GM12878 (cell line): ENCODE data around the gene REXO1. TPM values are rescaled to one million over a fixed set of nuclear protein-coding genes. Genes with fewer than 3 reads are reported as not detected.

Source experiments
- ATAC-seq: fragments of 200-7000 bp; cut with Tn5 transposase; 3 replicates; pipeline ENCODE4 v1.9.1; 2020; ENCODE audit warnings: mild to moderate bottlenecking, moderate library complexity
- BruUV-seq: library from RNA; stranded (reverse); fragments of 400-500 nt; replicated peaks from 2 replicates; lab custom pipeline; 2021; lab: Mats Ljungman, UMichigan
- CTCF ChIA-PET: fragments of 300-600 bp; sonication (Branson Sonifier 250); formaldehyde crosslinking; extraction: SDS; loops from one replicate; lab custom pipeline; 2021; ENCODE audit warnings: inconsistent platforms; lab: Yijun Ruan, JAX
- POLR2A ChIA-PET: fragments of 350-600 bp; formaldehyde crosslinking; extraction: SDS; loops from one replicate; lab custom pipeline; 2021; ENCODE audit warnings: inconsistent platforms; lab: Charles Lee
- RAD21 ChIA-PET: fragments of 300-600 bp; sonication (Branson Sonifier 250); formaldehyde crosslinking; loops from one replicate; lab custom pipeline; 2023; ENCODE audit warnings: antibody characterized with exemption; ENCODE audit not compliant: unreplicated experiment; lab: Charles Lee
- SMC1A ChIA-PET: fragments of 300-600 bp; sonication (Branson Sonifier 250); formaldehyde crosslinking; loops from one replicate; lab custom pipeline; 2023; ENCODE audit not compliant: unreplicated experiment, uncharacterized antibody; lab: Charles Lee
- DNase-seq: peaks from one replicate; pipeline ENCODE4 v3.0.0-alpha.2; 2011; ENCODE audit warnings: low read depth, low spot score
- FAIRE-seq: peaks from 3 replicates; lab custom pipeline; 2011; peaks lifted over from hg19 to GRCh38; lab: Jason Lieb, UNC
- H2AFZ ChIP-seq: 2 replicates; pipeline ENCODE4 v1.6.0; 2011; ENCODE audit warnings: low read depth, low read length, control low read depth; ENCODE audit not compliant: control insufficient read depth
- H3K27ac ChIP-seq: 2 replicates; pipeline ENCODE4 v1.5.1; 2011; ENCODE audit warnings: control low read depth; ENCODE audit not compliant: control insufficient read depth, insufficient read depth
- H3K27me3 ChIP-seq, 2 experiments: replicated peaks in 1 of 2; 2 replicates each; pipeline versions ENCODE4 v1.6.0 to v1.6.1; 2011; ENCODE audit warnings: low read length in 1 of 2; ENCODE audit not compliant: control insufficient read depth in 2 of 2, insufficient read depth in 2 of 2
- H3K36me3 ChIP-seq, 2 experiments: 2 replicates each; pipeline ENCODE4 v1.5.1; 2011; ENCODE audit warnings: low read length in 1 of 2; ENCODE audit not compliant: control insufficient read depth in 2 of 2, insufficient read depth in 2 of 2
- H3K4me1 ChIP-seq: 2 replicates; pipeline ENCODE4 v1.6.1; 2011; ENCODE audit warnings: mild to moderate bottlenecking, low read length, moderate library complexity, mixed read lengths; ENCODE audit not compliant: control insufficient read depth, insufficient read depth
- H3K4me2 ChIP-seq: 2 replicates; pipeline ENCODE4 v1.6.0; 2011; ENCODE audit warnings: control low read depth; ENCODE audit not compliant: control insufficient read depth, insufficient read depth
- H3K4me3 ChIP-seq: fragments of 200-600 bp; sonication (generic); 2 replicates; pipeline ENCODE4 v1.5.1; 2016
- H3K79me2 ChIP-seq: 2 replicates; pipeline ENCODE4 v1.6.0; 2011; ENCODE audit warnings: low read length; ENCODE audit not compliant: control insufficient read depth, insufficient read depth
- H3K9ac ChIP-seq: 2 replicates; pipeline ENCODE4 v1.8.0; 2011; ENCODE audit warnings: low read length, control low read depth, mixed read lengths; ENCODE audit not compliant: control insufficient read depth, insufficient read depth
- H3K9me3 ChIP-seq: replicated peaks from 3 replicates; pipeline ENCODE4 v1.5.1; 2011; ENCODE audit warnings: mild to moderate bottlenecking, low read length; ENCODE audit not compliant: control insufficient read depth, insufficient read depth
- H4K20me1 ChIP-seq: 2 replicates; pipeline ENCODE4 v1.6.0; 2011; ENCODE audit not compliant: control insufficient read depth, insufficient read depth
- BRCA1 ChIP-seq: IDR thresholded peaks from 2 replicates; pipeline ENCODE4 v1.6.1; 2011; ENCODE audit warnings: low read depth, low read length, improper control_type of control experiment
- IKZF2 ChIP-seq, 2 experiments: fragments of 450-650 bp; IDR thresholded peaks; 2 replicates each; pipeline ENCODE4 v1.6.1; 2017; ENCODE audit warnings: mild to moderate bottlenecking in 2 of 2, moderate library complexity in 2 of 2
- NBN ChIP-seq: fragments of 450-650 bp; IDR thresholded peaks from 2 replicates; pipeline ENCODE4 v1.6.1; 2016
- POU2F2 ChIP-seq: IDR thresholded peaks from 3 replicates; pipeline ENCODE4 v1.6.1; 2011; ENCODE audit warnings: low read depth, mild to moderate bottlenecking, low read length, borderline replicate concordance
- RELA ChIP-seq: fragments of 450-650 bp; IDR thresholded peaks from 2 replicates; pipeline ENCODE4 v1.8.0; 2014; ENCODE audit warnings: borderline replicate concordance; ENCODE audit not compliant: partially characterized antibody
- RUNX3 ChIP-seq: IDR thresholded peaks from 2 replicates; pipeline ENCODE4 v1.6.1; 2012; ENCODE audit warnings: low read length, inconsistent platforms
- SMC3 ChIP-seq: IDR thresholded peaks from 2 replicates; pipeline ENCODE4 v1.6.1; 2011; ENCODE audit warnings: low read length, improper control_type of control experiment, borderline replicate concordance
- USF1 ChIP-seq: IDR thresholded peaks from 2 replicates; pipeline ENCODE4 v1.6.1; 2011; ENCODE audit warnings: borderline replicate concordance, low read depth, mild to moderate bottlenecking, moderate library complexity, mixed read lengths, low read length; ENCODE audit not compliant: insufficient read depth; ENCODE audit errors: extremely low read length
- ZNF207 ChIP-seq: fragments of 450-650 bp; IDR thresholded peaks from 2 replicates; pipeline ENCODE4 v1.6.1; 2014; ENCODE audit warnings: antibody characterized with exemption, mild to moderate bottlenecking, borderline replicate concordance
- WGBS: methylation state at CpG from one replicate; pipeline ENCODE4 v1.1.6; 2016; ENCODE audit warnings: low lambda C conversion rate; ENCODE audit not compliant: insufficient replicate concordance, insufficient coverage; ENCODE audit errors: missing lambda C conversion rate; 5-methylcytosine and 5-hydroxymethylcytosine counted together
- in situ Hi-C: fragments of 300-500 bp; cut with MboI; formaldehyde crosslinking; loops from 9 replicates; pipeline ENCODE4 v1.14.3; 2018; ENCODE audit warnings: mixed read lengths
- intact Hi-C: fragments of 100-400 bp; cut with micrococcal nuclease; formaldehyde crosslinking; loops from one replicate; pipeline ENCODE4 v1.14.2; 2022; ENCODE audit not compliant: unreplicated experiment
- polyA plus RNA-seq, 11 experiments: library from polyadenylated mRNA; depleted of rRNA in 4 of 11; unstranded in 6 of 11; stranded (reverse) in 5 of 11; fragments of >200 nt; fragmentation: Nextera tagmentation in 4 of 11; fragmentation: Illumina TruSeq in 1 of 11; extraction: Ambion mirVana in 4 of 11; extraction: Trizol in 1 of 11; gene quantifications; 1 replicate in 1 of 11; 2 replicates in 10 of 11; pipeline versions ENCODE4 v1.2.1 to v1.2.3, GENCODE V29; 2011 to 2016; ENCODE audit warnings: inconsistent platforms in 2 of 11, missing spikeins in 2 of 11, low read depth in 1 of 11
- total RNA-seq, 4 experiments: library from RNA; depleted of rRNA in 3 of 4; stranded (reverse); fragments of >200 nt in 3 of 4; fragmentation: Illumina TruSeq in 1 of 4; extraction: Trizol in 1 of 4; gene quantifications; 2 replicates each; pipeline versions ENCODE4 v1.2.1 to v1.2.3, GENCODE V29; 2013 to 2021

Gene REXO1
- total and polyA plus RNA-seq, 10 of the 15 experiments (the other 5 are each of a cell fraction or from before 2014, with no cell fraction given): 0.03 to 45.2 (median 8.4) TPM

DNA sequence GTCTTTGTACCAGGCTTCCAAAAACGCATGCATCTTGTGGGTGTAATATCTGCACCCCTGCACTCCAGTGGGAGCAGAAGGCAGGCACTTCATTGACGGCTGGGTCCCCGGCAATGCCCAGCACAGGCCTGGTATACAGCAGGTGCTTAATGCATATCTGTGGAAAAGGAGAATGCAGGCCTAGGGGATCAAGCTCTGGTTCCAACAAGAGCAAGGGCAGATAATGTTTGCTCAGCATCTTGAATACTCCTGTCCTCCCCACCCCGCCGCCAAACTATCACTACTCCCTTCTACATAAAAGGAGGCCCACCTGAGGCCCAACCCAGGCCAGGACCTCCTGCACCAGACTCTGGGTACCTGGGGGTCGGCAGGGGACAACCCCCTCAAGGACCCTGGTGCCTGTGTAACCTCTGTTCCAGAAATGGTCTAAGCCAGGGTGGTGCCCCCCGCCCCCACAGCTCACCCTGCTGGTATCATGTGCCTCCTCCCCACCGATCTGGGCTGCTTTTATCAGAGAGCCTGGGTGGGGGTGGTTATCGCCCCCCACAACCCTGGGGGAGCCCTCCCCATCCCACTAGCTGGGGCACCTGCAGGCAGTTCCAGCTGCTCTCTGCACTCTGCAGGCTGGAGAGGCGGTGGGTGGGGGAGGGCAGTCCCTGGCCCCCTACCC, 10.3 kb upstream of the REXO1 start:
- ChIA-PET CTCF (interaction anchor here (0.7 to 2.8 kb wide), 3 partner anchors 9 to 72 kb away, joined by 3 to 11 read pairs (median 3); partner anchors contain the start of gene REXO1), POLR2A (interaction anchor here (1.3 to 2.6 kb wide), 2 partner anchors 10 to 17 kb away, joined by 3 to 15 read pairs; no protein-coding TSS in a partner anchor), SMC1A (no interaction called here), RAD21 (no interaction called here)
- TF ChIP-seq USF1 (no peak), POU2F2 (no peak), RELA (no peak), NBN (no peak), BRCA1 (no peak), IKZF2 (IDR thresholded peaks at IDR 0.05) (no peak), ZNF207 (no peak), SMC3 (no peak), RUNX3 (no peak)
- H3K4me1 ChIP-seq: peaks cover 14% of the 10 kb centered on the region
- H3K9ac ChIP-seq: no peak overlapping the region
- peak overlapping the region; percentile 55; the same call in 1 of the 2 replicates for H3K4me2 ChIP-seq
- no peaks in the 10 kb centered on the region for H3K9me3 ChIP-seq
- BruUV-seq: no TSS peak
- H3K36me3 ChIP-seq: peaks cover 0 to 1% of the 10 kb centered on the region in 2 experiments; a peak in 1 of 4 replicates
- ATAC-seq (no peak), DNase-seq (no peak), FAIRE-seq (peak; percentile 7)
- H3K79me2 ChIP-seq: peaks cover 84% of the 10 kb centered on the region
- no peak overlapping the region for H3K4me3 ChIP-seq
- no peaks in the 10 kb centered on the region for H3K27me3 ChIP-seq
- H2AFZ ChIP-seq: no peak overlapping the region
- H3K27ac ChIP-seq: no peak overlapping the region
- H4K20me1 ChIP-seq: peaks cover 7% of the 10 kb centered on the region; the same call in 1 of the 2 replicates
- intact Hi-C loops (no loop called here), in situ Hi-C loops (loop anchor here (25.0 kb wide), 1 partner anchor 1504 kb away; the partner anchor contains the start of gene NFIC)
- 53% methylated on average over 10 of the region's 10 CpGs for WGBS
